Fibroblast of pulmonary artery (primary cell): ENCODE measurements around the gene PCDHB13.

Source experiments
- DNase-seq: peaks from one replicate; pipeline ENCODE4 v3.0.0-alpha.2; 2010; ENCODE audit warnings: low read depth
- H3K4me3 ChIP-seq: replicated peaks from 2 replicates; pipeline ENCODE4 v1.5.1; 2011; ENCODE audit warnings: low read depth, mild to moderate bottlenecking, control low read depth, low read length, moderate library complexity
- TF ChIP-seq, protein P1 (sequence below): IDR thresholded peaks from 2 replicates; pipeline ENCODE4 v1.5.1; 2011; ENCODE audit warnings: mild to moderate bottlenecking, control low read depth, low read length, inconsistent platforms; ENCODE audit errors: missing control alignments

Gene PCDHB13

DNA sequence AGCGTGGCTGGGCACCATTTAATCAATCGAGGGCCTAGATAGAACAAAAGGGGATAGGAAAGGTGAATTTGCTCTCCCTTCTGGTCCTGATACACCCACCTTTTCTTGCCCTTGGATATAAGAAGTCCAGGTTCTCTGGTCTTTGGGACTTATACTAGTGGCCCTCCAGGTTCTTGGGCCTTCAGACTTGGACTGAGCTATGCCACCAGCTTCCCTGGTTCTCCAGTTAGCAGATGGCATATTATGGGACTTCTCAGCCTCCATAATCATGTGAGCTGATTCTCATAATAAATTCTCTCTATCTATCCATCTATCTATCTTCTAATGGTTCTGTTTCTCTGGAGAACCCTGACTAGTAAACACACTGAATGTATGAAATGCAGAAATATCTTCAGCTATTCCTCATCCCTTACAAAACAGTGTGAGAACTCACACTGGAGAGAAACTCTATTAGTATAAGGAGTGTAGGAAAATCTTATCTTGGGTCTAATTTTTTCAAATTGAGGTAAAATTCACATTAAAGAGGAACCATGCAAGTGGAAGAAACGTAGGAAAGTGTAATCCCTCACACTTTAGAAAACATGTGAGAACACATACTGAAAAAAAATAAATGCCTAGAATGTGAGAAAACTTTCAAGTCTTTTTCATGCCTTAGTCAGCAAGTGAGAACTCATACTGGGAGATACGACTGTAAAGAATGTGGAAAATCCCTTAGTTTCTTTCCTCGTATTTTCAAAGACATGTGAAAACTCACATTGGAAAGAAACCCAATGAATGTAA lies 46.9 kb downstream of the PCDHB13 start:
- no peak overlapping the region for H3K4me3 ChIP-seq
- TF ChIP-seq, protein P1, sequence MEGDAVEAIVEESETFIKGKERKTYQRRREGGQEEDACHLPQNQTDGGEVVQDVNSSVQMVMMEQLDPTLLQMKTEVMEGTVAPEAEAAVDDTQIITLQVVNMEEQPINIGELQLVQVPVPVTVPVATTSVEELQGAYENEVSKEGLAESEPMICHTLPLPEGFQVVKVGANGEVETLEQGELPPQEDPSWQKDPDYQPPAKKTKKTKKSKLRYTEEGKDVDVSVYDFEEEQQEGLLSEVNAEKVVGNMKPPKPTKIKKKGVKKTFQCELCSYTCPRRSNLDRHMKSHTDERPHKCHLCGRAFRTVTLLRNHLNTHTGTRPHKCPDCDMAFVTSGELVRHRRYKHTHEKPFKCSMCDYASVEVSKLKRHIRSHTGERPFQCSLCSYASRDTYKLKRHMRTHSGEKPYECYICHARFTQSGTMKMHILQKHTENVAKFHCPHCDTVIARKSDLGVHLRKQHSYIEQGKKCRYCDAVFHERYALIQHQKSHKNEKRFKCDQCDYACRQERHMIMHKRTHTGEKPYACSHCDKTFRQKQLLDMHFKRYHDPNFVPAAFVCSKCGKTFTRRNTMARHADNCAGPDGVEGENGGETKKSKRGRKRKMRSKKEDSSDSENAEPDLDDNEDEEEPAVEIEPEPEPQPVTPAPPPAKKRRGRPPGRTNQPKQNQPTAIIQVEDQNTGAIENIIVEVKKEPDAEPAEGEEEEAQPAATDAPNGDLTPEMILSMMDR = no peak
- DNase-seq = peak; percentile 12

DNA sequence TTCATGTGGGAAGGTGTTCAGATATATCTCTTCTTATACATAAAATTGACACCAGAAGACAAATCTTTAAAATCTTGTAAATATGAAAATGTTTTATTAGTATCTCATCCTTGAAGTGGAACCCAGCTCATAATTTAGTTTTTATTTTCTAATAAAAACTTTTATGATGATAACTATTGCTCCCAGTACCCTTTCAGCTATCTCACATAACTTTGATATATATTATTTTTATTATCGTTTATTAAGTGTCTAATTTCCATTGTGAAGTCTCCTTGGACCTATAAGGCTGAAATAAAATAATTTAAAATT lies 47.5 kb downstream of the PCDHB13 start:
- DNase-seq = no peak
- TF ChIP-seq, protein P1 = no peak
- H3K4me3 ChIP-seq = no peak overlapping the region
